RWPE2 (cell line): Measurements from ENCODE around the gene ACOT7.
A peak's percentile ranks its signal among the peaks of the same experiment; 100 is the strongest.
"Not testable (repeated sequence)": the region's sequence is repeated elsewhere in the genome, so short reads cannot be mapped to it uniquely, and the experiment has no call there.

Source experiments
- ATAC-seq: fragments of 200-7000 bp; cut with Tn5 transposase; 3 replicates; pipeline ENCODE4 v1.9.1; 2021; ENCODE audit warnings: low read depth
- DNase-seq: peaks from one replicate; pipeline ENCODE4 v3.0.0-alpha.2; 2020; ENCODE audit warnings: low spot score
- H3K27ac ChIP-seq: fragments of 450-650 bp; 2 replicates; pipeline ENCODE4 v1.5.1; 2017; ENCODE audit warnings: mild to moderate bottlenecking; ENCODE audit not compliant: poor library complexity, severe bottlenecking
- H3K27me3 ChIP-seq: fragments of 250-450 bp; sonication (Bioruptor Pico); 2 replicates; pipeline ENCODE4 v1.5.1; 2021; ENCODE audit warnings: mild to moderate bottlenecking, moderate library complexity; ENCODE audit not compliant: insufficient read depth, poor library complexity, severe bottlenecking
- H3K36me3 ChIP-seq: fragments of 250-450 bp; sonication (Bioruptor Pico); 2 replicates; pipeline ENCODE4 v1.5.1; 2020; ENCODE audit warnings: low read depth, mild to moderate bottlenecking, moderate library complexity
- H3K4me1 ChIP-seq: fragments of 250-450 bp; sonication (Bioruptor Pico); 2 replicates; pipeline ENCODE4 v1.5.1; 2021; ENCODE audit warnings: mild to moderate bottlenecking, moderate library complexity; ENCODE audit not compliant: insufficient read depth, poor library complexity, severe bottlenecking
- H3K4me3 ChIP-seq: fragments of 250-450 bp; sonication (Bioruptor Pico); 2 replicates; pipeline ENCODE4 v1.5.1; 2021; ENCODE audit warnings: mild to moderate bottlenecking, moderate library complexity; ENCODE audit not compliant: severe bottlenecking
- H3K9me3 ChIP-seq: fragments of 250-450 bp; sonication (Bioruptor Pico); 2 replicates; pipeline ENCODE4 v1.5.1; 2021; ENCODE audit warnings: mild to moderate bottlenecking, moderate library complexity; ENCODE audit not compliant: severe bottlenecking
- CTCF ChIP-seq: fragments of 450-650 bp; IDR thresholded peaks from one replicate; pipeline ENCODE4 v1.5.1; 2017; ENCODE audit warnings: mild to moderate bottlenecking, moderate library complexity; ENCODE audit not compliant: poor library complexity, severe bottlenecking

ACOT7 gene

DNA sequence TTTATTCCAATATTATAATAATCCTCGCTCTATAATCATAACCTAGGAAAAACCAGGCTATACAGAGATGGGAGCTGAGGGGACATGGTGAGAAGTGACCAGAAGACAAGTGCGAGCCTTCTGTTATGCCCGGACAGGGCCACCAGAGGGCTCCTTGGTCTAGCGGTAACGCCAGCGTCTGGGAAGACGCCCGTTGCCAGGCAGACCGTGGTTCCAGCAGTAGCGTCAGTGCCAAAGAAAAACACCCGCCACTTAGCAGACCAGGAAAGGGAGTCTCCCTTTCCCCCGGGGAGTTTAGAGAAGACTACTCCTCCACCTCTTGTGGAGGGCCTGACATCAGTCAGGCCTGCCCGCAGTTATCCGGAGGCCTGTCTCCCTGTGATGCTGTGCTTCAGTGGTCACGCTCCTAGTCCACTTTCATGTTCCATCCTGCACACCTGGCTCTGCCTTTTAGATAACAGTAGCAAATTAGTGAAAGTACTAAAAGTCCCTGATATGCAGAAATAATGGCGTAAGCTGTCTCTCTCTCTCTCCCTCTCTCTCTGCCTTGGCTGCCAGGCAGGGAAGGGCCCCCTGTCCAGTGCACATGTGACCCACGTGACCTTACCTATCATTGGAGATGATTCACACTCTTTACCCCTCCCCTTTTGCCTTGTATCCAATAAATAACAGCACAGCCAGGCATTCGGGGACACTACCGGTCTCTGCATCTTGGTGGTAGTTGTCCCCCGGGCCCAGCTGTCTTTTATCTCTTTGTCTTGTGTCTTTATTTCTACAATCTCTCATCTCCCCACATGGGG lies 30.3 kb downstream of the ACOT7 start:
- not testable (repeated sequence) for H3K4me3 ChIP-seq, H3K36me3 ChIP-seq, H3K9me3 ChIP-seq, DNase-seq, H3K27me3 ChIP-seq, ATAC-seq
- TF ChIP-seq CTCF: peak; percentile 84
- Histone ChIP-seq H3K27ac (peak overlapping the region; percentile 7), H3K4me1 (peaks cover 33% of the 10 kb centered on the region)

DNA sequence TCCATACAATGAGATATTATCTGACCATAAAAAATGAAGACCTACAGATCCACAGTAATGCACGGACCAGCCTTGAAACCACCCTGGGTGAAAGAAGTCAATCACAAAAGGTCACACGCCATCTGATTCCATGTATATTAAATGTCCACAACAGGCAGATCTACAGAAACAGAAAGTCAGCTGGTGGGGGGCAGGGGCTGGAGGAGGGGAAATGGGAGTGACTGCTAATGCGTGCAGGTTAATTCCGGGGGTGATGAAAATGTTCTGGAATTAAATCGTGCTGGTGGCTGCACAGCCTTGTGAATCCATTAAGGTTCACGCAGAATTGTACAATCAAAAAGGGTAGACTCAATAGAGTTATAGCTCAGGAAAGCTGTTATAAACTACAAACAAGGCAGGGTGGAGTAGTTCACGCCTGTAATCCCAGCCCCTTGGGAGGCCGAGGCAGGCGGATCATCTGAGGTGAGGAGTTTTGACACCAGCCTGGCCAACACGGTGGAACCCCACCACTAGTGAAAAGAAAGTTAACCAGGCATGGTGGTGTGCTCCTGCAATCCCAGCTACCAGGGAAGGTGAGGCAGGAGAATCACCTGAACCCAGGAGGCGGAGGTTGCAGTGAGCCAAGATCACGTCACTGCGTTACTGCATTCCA lies 32.3 kb downstream of the ACOT7 start:
- H3K27ac ChIP-seq: no peak overlapping the region
- no peak for TF ChIP-seq CTCF

DNA sequence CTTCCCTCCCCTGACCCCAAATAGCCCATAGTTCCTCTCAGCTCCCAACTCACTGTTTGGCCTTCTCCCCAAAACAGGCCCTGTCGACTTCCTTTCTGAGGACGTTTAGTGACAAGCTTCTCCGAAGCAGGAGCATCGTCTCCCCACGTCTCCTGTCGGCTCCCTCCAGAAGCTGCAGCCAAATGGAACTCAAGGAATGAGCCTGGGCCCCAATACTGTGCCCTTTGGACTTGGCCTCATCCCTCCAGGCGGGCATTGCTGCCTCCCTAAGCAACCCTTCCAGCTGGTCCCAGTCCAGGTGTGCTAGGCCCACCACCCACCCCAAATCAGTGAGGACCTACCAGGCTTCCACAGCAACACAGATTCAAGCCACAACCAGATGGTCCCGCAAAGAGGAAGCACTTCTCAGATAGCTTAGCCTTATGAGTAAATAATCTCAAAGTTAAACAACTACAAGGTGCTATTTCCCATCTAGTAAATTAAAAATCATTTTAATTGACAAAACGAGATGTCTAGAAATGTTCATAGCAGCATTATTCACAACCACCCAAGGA lies 33.0 kb downstream of the ACOT7 start:
- DNase-seq (no peak), ATAC-seq (no peak)
- H3K4me1 ChIP-seq: peaks cover 36% of the 10 kb centered on the region
- H3K9me3 ChIP-seq: no peaks in the 10 kb centered on the region
- no peak overlapping the region for H3K4me3 ChIP-seq
- peak overlapping the region; percentile 67 for H3K27ac ChIP-seq
- no peaks in the 10 kb centered on the region for H3K27me3 ChIP-seq
- H3K36me3 ChIP-seq: peaks cover 6% of the 10 kb centered on the region; the same call in 1 of the 2 replicates
- TF ChIP-seq CTCF: no peak

More for the DNA sequence above, 32.3 kb downstream of the ACOT7 start:
- Histone ChIP-seq H3K4me3 (no peak overlapping the region), H3K36me3 (peaks cover 10% of the 10 kb centered on the region; the same call in 1 of the 2 replicates), H3K9me3 (no peaks in the 10 kb centered on the region), H3K27me3 (no peaks in the 10 kb centered on the region), H3K4me1 (peaks cover 36% of the 10 kb centered on the region)
- ATAC-seq: no peak
- no peak for DNase-seq

GRCh38 chr1:6360117-6360496 lies 33.5 kb downstream of the ACOT7 start:
- ATAC-seq: no peak
- Histone ChIP-seq H3K4me3 (no peak overlapping the region), H3K36me3 (peaks cover 6% of the 10 kb centered on the region; the same call in 1 of the 2 replicates), H3K27me3 (no peaks in the 10 kb centered on the region), H3K4me1 (peaks cover 36% of the 10 kb centered on the region), H3K9me3 (no peaks in the 10 kb centered on the region), H3K27ac (peak overlapping the region; percentile 67)
- DNase-seq: no peak
- TF ChIP-seq CTCF: no peak
